ENCODE measurements around the gene ROBO3. TPM values are rescaled to one million over a fixed set of nuclear protein-coding genes. Genes with fewer than 3 reads are reported as not detected.

ROBO3 gene, protein sequence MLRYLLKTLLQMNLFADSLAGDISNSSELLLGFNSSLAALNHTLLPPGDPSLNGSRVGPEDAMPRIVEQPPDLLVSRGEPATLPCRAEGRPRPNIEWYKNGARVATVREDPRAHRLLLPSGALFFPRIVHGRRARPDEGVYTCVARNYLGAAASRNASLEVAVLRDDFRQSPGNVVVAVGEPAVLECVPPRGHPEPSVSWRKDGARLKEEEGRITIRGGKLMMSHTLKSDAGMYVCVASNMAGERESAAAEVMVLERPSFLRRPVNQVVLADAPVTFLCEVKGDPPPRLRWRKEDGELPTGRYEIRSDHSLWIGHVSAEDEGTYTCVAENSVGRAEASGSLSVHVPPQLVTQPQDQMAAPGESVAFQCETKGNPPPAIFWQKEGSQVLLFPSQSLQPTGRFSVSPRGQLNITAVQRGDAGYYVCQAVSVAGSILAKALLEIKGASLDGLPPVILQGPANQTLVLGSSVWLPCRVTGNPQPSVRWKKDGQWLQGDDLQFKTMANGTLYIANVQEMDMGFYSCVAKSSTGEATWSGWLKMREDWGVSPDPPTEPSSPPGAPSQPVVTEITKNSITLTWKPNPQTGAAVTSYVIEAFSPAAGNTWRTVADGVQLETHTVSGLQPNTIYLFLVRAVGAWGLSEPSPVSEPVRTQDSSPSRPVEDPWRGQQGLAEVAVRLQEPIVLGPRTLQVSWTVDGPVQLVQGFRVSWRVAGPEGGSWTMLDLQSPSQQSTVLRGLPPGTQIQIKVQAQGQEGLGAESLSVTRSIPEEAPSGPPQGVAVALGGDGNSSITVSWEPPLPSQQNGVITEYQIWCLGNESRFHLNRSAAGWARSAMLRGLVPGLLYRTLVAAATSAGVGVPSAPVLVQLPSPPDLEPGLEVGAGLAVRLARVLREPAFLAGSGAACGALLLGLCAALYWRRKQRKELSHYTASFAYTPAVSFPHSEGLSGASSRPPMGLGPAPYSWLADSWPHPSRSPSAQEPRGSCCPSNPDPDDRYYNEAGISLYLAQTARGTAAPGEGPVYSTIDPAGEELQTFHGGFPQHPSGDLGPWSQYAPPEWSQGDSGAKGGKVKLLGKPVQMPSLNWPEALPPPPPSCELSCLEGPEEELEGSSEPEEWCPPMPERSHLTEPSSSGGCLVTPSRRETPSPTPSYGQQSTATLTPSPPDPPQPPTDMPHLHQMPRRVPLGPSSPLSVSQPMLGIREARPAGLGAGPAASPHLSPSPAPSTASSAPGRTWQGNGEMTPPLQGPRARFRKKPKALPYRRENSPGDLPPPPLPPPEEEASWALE (N-terminal part only)
- polyA plus RNA-seq, result 10 to 100 TPM in 3 of 4 donors, 1 to 10 TPM in 1; 4.5 to 16.1 (median 11.4) TPM
- long read RNA-seq, donor 1, result 0 reads
- long read RNA-seq, donor 2, partial matches to known transcripts, result 0 of 1 reads
- long read RNA-seq, donor 2, other reads (novel, unspliced or antisense), result 0 of 1 reads
- long read RNA-seq, donor 3, result 0 reads
- long read RNA-seq, donor 4, result 0 reads
- long read RNA-seq, donor 5, result 0 reads
- long read RNA-seq, donor 6, result 0 reads
- long read RNA-seq, donor 7, result 0 reads
- long read RNA-seq, donor 8, result 0 reads
- long read RNA-seq, donor 9, result 0 reads
- long read RNA-seq, donor 10, partial matches to known transcripts, result 0 of 1 reads
- long read RNA-seq, donor 10, other reads (novel, unspliced or antisense), result 0 of 1 reads

DNA sequence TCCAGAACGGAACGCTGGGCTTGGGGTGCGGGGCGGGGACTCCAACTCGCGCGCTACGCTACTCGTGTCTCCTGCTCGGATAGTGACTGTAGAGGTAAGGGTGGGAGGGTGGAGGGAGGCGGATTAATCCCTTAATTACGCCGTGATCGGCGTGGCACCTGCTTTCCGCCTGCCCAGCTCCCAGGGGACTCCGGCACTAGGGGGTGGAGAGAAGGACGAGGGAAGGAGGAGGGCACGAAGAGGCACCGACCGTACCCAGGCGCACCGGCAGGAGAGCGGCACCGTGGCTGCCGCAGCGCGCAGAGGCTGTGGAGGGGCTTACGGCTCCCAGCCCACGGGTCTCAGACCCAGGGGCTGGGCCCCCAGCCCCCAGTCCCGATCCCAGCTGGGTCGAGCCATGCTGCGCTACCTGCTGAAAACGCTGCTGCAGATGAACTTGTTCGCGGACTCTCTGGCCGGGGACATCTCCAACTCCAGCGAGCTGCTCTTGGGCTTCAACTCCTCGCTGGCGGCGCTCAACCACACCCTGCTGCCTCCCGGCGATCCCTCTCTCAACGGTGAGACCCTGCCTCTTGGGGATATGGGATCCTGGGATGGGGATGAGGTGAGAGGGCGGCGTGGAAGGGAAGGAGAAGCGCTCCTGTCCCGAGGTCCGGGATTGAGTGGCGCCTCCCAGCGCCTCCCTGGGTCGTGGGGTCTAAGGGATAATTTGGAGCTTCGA, at the start of gene ROBO3:
Gene ROBO3, plus strand, starts transcription at position 252 of the 721 bp plus-strand sequence. Its CDS starts 146 bp downstream, at position 398.
- H3K27me3 ChIP-seq (ENCODE audit: control insufficient read depth in 3 of 3, insufficient read depth in 3 of 3, low read length in 3 of 3), result peaks cover 4 to 98% (median 62%) of the 10 kb centered on the region in 3 donors
- no peak within 1 kb of the TSS for H3K27ac ChIP-seq (ENCODE audit: low read depth in 1 of 3, low read length in 2 of 3)
- peaks cover 0 to 3% of the 10 kb centered on the region in 2 donors for H3K9me3 ChIP-seq (ENCODE audit: control insufficient read depth in 2 of 2, insufficient read depth in 1 of 2, low read depth in 1 of 2, low read length in 1 of 2)
- DNase-seq (peak in 1 of 2 donors; percentile 46), FAIRE-seq (no peak)
- H3K4me1 ChIP-seq (ENCODE audit: control insufficient read depth in 3 of 3, insufficient read depth in 2 of 3, low read depth in 1 of 3, low read length in 2 of 3), result peaks cover 0 to 22% (median 0%) of the 10 kb centered on the region in 3 donors
- 4 to 6% (median 4%) methylated on average over 46 to 53 of the region's 53 CpGs for WGBS, 3 donors
- H3K4me3 ChIP-seq (ENCODE audit: low read depth in 1 of 3, low read length in 3 of 3), result no peak within 1 kb of the TSS
- no peaks in the 10 kb centered on the region for H3K36me3 ChIP-seq (ENCODE audit: control insufficient read depth in 3 of 3, insufficient read depth in 2 of 3, low read depth in 1 of 3, low read length in 3 of 3)

DNA sequence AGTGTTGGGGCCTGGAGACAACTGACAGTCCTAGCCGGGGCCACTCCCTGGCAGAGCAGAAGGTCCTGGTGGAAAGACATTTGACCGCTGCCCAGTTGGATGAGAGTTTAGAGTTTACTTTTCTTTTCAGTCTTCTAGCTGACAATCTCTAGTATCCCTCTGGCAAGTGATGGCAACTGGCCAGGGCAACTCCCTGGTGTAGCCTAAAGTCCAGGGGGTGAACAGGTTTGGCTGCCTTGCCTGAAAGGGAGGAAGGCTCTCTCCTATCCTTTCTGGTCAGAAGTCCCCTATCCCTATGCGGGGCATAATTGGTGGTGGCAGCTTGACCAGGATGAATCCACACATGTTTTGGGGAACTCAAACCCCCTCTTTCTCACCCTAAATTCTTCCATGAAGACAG, 48.2 kb upstream of the ROBO3 start:
- Histone ChIP-seq H3K36me3 (ENCODE audit: control insufficient read depth in 3 of 3, insufficient read depth in 2 of 3, low read depth in 1 of 3, low read length in 3 of 3) (no peaks in the 10 kb centered on the region), H3K9me3 (ENCODE audit: control insufficient read depth in 2 of 2, insufficient read depth in 1 of 2, low read depth in 1 of 2, low read length in 1 of 2) (no peaks in the 10 kb centered on the region), H3K4me3 (ENCODE audit: low read depth in 1 of 3, low read length in 3 of 3) (no peak overlapping the region), H3K27me3 (ENCODE audit: control insufficient read depth in 3 of 3, insufficient read depth in 3 of 3, low read length in 3 of 3) (peaks cover 0 to 26% (median 0%) of the 10 kb centered on the region in 3 donors), H3K4me1 (ENCODE audit: control insufficient read depth in 3 of 3, insufficient read depth in 2 of 3, low read depth in 1 of 3, low read length in 2 of 3) (no peaks in the 10 kb centered on the region), H3K27ac (ENCODE audit: low read depth in 1 of 3, low read length in 2 of 3) (no peak overlapping the region)
- DNase-seq (peak in 1 of 2 donors; percentile 67), FAIRE-seq (no peak)
- WGBS, 3 donors, result 23 to 73% (median 53%) methylated on average over 3 of the region's 3 CpGs

DNA sequence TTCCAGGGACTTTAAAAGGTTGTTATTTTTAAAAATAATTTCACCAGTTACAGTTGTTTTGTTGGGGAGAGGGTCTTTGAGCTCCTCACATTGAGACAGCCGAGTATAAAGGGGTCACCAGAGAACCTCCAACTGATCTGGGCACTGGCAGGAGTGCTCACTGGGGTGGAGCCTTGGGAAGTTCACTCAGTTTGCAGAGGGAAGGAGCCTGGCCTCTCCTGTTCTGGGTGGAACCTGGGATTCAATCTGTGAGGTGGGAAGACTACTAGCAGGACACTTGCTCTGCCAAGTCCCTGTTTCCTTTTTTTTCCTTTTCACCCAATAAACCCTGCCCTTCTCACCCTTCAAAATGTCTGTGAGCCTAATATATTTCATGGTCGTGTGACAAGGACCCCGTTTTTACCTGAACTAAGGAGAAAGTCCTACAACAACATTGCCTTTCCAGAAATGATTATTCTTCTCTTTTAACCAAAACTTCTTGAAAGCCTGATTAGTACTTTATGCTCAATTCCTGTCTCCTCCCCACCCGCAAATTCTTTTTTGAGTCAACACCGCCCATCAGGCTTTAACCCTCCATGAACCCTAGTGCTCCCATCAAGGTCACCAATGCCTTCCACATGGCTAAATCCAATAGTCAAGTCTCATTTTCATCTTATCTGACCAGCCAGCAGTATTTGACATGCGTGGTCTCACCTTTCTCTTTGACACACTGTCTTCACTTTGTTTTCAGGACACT, 43.1 kb upstream of the ROBO3 start:
- WGBS, 3 donors, result 73 to 85% (median 79%) methylated on average over 6 of the region's 6 CpGs
- DNase-seq (no peak), FAIRE-seq (no peak)
- no peaks in the 10 kb centered on the region for H3K9me3 ChIP-seq (ENCODE audit: control insufficient read depth in 2 of 2, insufficient read depth in 1 of 2, low read depth in 1 of 2, low read length in 1 of 2)
- H3K4me1 ChIP-seq (ENCODE audit: control insufficient read depth in 3 of 3, insufficient read depth in 2 of 3, low read depth in 1 of 3, low read length in 2 of 3), result peaks cover 0 to 5% (median 0%) of the 10 kb centered on the region in 3 donors
- H3K27me3 ChIP-seq (ENCODE audit: control insufficient read depth in 3 of 3, insufficient read depth in 3 of 3, low read length in 3 of 3), result peaks cover 0 to 12% (median 0%) of the 10 kb centered on the region in 3 donors
- no peak overlapping the region for H3K4me3 ChIP-seq (ENCODE audit: low read depth in 1 of 3, low read length in 3 of 3)
- no peaks in the 10 kb centered on the region for H3K36me3 ChIP-seq (ENCODE audit: control insufficient read depth in 3 of 3, insufficient read depth in 2 of 3, low read depth in 1 of 3, low read length in 3 of 3)
- no peak overlapping the region for H3K27ac ChIP-seq (ENCODE audit: low read depth in 1 of 3, low read length in 2 of 3)

DNA sequence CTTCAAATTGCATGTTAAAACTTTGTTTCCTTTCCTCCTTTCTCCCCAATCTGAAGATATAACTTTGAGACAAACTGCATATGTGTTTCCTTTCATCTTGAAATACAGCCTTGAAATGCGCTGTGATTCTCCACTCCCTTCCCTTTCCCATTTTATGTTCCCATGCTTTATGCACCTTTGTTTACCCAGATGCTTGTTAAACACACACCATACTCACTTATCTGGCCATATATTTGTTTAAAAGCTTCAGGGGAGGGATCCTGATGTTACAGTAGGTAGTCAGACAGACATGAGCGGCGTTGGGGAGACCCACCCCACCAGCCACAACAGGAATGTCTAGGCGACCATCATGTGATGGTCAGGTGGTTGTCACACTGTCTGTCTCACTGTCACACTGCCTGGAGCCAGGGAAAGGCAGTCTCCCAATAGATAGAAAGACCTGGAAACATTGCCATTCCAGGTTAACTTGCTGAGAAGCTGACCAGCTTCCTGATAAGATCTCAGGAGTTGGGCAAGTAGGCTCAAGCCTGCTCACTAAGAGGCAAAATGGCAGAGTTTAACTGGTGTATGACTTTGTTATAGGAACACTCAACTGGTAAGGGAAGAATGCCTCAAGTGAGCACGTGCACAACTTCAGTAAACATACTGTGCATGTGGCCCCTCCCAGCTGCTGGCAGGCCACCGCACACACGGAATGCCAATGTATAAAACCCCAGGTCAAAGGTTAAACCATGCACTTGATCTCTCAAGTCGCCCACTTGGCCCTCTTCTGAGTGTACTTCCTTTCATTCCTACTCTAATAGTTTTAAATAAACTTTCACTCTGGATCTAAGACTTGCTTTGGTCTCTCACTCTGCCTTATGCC, 41.5 kb upstream of the ROBO3 start:
- Histone ChIP-seq H3K4me3 (ENCODE audit: low read depth in 1 of 3, low read length in 3 of 3) (no peak overlapping the region), H3K27ac (ENCODE audit: low read depth in 1 of 3, low read length in 2 of 3) (no peak overlapping the region), H3K27me3 (ENCODE audit: control insufficient read depth in 3 of 3, insufficient read depth in 3 of 3, low read length in 3 of 3) (peaks cover 0 to 4% (median 0%) of the 10 kb centered on the region in 3 donors), H3K4me1 (ENCODE audit: control insufficient read depth in 3 of 3, insufficient read depth in 2 of 3, low read depth in 1 of 3, low read length in 2 of 3) (peaks cover 0 to 5% (median 0%) of the 10 kb centered on the region in 3 donors), H3K9me3 (ENCODE audit: control insufficient read depth in 2 of 2, insufficient read depth in 1 of 2, low read depth in 1 of 2, low read length in 1 of 2) (no peaks in the 10 kb centered on the region), H3K36me3 (ENCODE audit: control insufficient read depth in 3 of 3, insufficient read depth in 2 of 3, low read depth in 1 of 3, low read length in 3 of 3) (no peaks in the 10 kb centered on the region)
- FAIRE-seq, result no peak
- 31 to 45% (median 40%) methylated on average over 8 of the region's 8 CpGs for WGBS, 3 donors
- peak in 1 of 2 donors; percentile 38 for DNase-seq

DNA sequence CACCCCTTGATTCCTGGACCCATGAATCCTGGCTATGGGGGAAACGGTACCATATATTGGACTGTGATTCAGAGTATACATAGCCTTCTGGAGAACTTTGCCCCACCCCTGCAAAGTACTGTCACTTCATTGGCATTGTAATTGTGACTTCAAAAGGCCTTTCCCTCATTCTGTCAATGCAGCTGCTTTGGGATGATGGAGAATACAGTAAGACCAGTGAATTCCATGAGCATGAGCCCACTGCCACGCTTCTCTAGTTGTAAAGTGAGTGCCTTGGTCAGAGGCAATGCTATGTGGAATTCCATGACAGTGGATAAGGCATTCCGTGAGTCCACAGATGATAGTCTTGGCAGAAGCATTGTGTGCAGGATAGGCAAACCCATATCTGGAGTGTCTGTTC, 39.4 kb upstream of the ROBO3 start:
- FAIRE-seq (no peak), DNase-seq (no peak)
- Histone ChIP-seq H3K9me3 (ENCODE audit: control insufficient read depth in 2 of 2, insufficient read depth in 1 of 2, low read depth in 1 of 2, low read length in 1 of 2) (no peaks in the 10 kb centered on the region), H3K4me3 (ENCODE audit: low read depth in 1 of 3, low read length in 3 of 3) (no peak overlapping the region), H3K27me3 (ENCODE audit: control insufficient read depth in 3 of 3, insufficient read depth in 3 of 3, low read length in 3 of 3) (no peaks in the 10 kb centered on the region), H3K27ac (ENCODE audit: low read depth in 1 of 3, low read length in 2 of 3) (no peak overlapping the region), H3K4me1 (ENCODE audit: control insufficient read depth in 3 of 3, insufficient read depth in 2 of 3, low read depth in 1 of 3, low read length in 2 of 3) (peaks cover 0 to 5% (median 0%) of the 10 kb centered on the region in 3 donors), H3K36me3 (ENCODE audit: control insufficient read depth in 3 of 3, insufficient read depth in 2 of 3, low read depth in 1 of 3, low read length in 3 of 3) (no peaks in the 10 kb centered on the region)
- WGBS, 3 donors, result 61 to 78% (median 67%) methylated on average over 3 of the region's 3 CpGs

DNA sequence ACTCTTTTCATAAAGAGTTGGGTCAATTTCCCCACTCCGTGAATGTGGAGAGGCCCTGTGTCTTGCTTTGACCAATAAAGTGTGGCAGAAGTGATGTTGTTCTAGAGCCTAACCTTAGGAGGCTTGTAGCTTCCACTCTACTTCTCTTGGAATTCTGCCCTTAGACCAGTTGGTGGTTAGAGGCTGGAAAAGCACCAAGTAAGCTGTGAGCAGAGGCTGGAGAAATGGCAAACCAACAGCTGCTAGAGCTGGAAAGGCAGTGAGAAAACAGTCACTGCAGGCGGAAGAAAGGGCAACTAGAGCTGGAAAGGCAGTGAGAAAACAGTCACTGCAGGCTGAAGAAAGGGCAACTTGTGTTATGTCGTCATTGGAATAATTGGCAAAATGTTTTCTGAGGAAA, 35.2 kb upstream of the ROBO3 start:
- WGBS, 3 donors, result 72 to 89% (median 87%) methylated on average over 3 of the region's 3 CpGs
- Histone ChIP-seq H3K9me3 (ENCODE audit: control insufficient read depth in 2 of 2, insufficient read depth in 1 of 2, low read depth in 1 of 2, low read length in 1 of 2) (no peaks in the 10 kb centered on the region), H3K36me3 (ENCODE audit: control insufficient read depth in 3 of 3, insufficient read depth in 2 of 3, low read depth in 1 of 3, low read length in 3 of 3) (no peaks in the 10 kb centered on the region), H3K27ac (ENCODE audit: low read depth in 1 of 3, low read length in 2 of 3) (no peak overlapping the region), H3K4me3 (ENCODE audit: low read depth in 1 of 3, low read length in 3 of 3) (no peak overlapping the region), H3K27me3 (ENCODE audit: control insufficient read depth in 3 of 3, insufficient read depth in 3 of 3, low read length in 3 of 3) (peaks cover 0 to 8% (median 0%) of the 10 kb centered on the region in 3 donors), H3K4me1 (ENCODE audit: control insufficient read depth in 3 of 3, insufficient read depth in 2 of 3, low read depth in 1 of 3, low read length in 2 of 3) (no peaks in the 10 kb centered on the region)
- DNase-seq (no peak), FAIRE-seq (no peak)
